Measurements from ENCODE around the gene PRKD2. TPM values are rescaled to one million over a fixed set of nuclear protein-coding genes. Genes with fewer than 3 reads are reported as not detected.

The PRKD2 gene
- total and polyA plus RNA-seq, 11 donors = 8.4 to 32.8 (median 12.1) TPM

- TF ChIP-seq POLR2A (IDR thresholded peaks at IDR 0.05) = no peak
- no peak for TF ChIP-seq CTCF (IDR thresholded peaks at IDR 0.05)
- H3K4me3 ChIP-seq = no peak overlapping the region
- intact Hi-C loops (cut with DNase I) = no loop called here
- H3K27ac ChIP-seq = peak overlapping the region in 10 of 12 donors; percentile 67 to 88 (median 79)
- H3K4me1 ChIP-seq = peaks cover 0 to 58% (median 34%) of the 10 kb centered on the region in 12 donors
- ATAC-seq (no peak), DNase-seq (peak in 2 of 5 donors; percentile 24 to 60)
- H3K27me3 ChIP-seq = no peaks in the 10 kb centered on the region
- no peaks in the 10 kb centered on the region for H3K9me3 ChIP-seq
- H3K36me3 ChIP-seq = no peaks in the 10 kb centered on the region
- WGBS, 4 donors = 41 to 55% (median 48%) methylated on average over 14 of the region's 14 CpGs
Observed at GRCh38 chr19:46626446-46626845, 90.5 kb downstream of the PRKD2 start.

- ATAC-seq (peak in 1 of 4 donors; percentile 4), DNase-seq (peak in 2 of 5 donors; percentile 51 to 58)
- H3K4me1 ChIP-seq = peaks cover 0 to 60% (median 37%) of the 10 kb centered on the region in 12 donors
- intact Hi-C loops (cut with DNase I) = no loop called here
- H3K9me3 ChIP-seq = no peaks in the 10 kb centered on the region
- WGBS, 4 donors = 57 to 78% (median 72%) methylated on average over 9 to 12 of the region's 12 CpGs
- H3K4me3 ChIP-seq = peak overlapping the region in 1 of 12 donors; percentile 7
- no peaks in the 10 kb centered on the region for H3K27me3 ChIP-seq
- peak overlapping the region; percentile 23 to 88 (median 77) for H3K27ac ChIP-seq
- TF ChIP-seq POLR2A (IDR thresholded peaks at IDR 0.05) = no peak
- no peak for TF ChIP-seq CTCF (IDR thresholded peaks at IDR 0.05)
- no peaks in the 10 kb centered on the region for H3K36me3 ChIP-seq
Observed at GRCh38 chr19:46625731-46626130, 91.2 kb downstream of the PRKD2 start.

GRCh38 chr19:46624958-46625661 is 91.8 kb downstream of the PRKD2 start, which contains the start of gene PTGIR:
TSS of gene PTGIR (minus strand) at chr19:46625089. CDS start at chr19:46624225, 864 bp downstream.
- ATAC-seq = peak; percentile 63 to 82 (median 78)
- intact Hi-C loops (cut with DNase I) = no loop called here
- peak; percentile 81 to 87 (median 84) for DNase-seq
- Histone ChIP-seq H3K27ac (peak within 1 kb of the TSS; percentile 23 to 88 (median 77)), H3K27me3 (no peaks in the 10 kb centered on the region), H3K4me3 (peak within 1 kb of the TSS in 11 of 12 donors; percentile 8 to 54 (median 43)), H3K36me3 (no peaks in the 10 kb centered on the region), H3K4me1 (peaks cover 0 to 66% (median 41%) of the 10 kb centered on the region in 12 donors), H3K9me3 (no peaks in the 10 kb centered on the region)
- whole genome bisulfite sequencing, 4 donors = 34 to 51% (median 45%) methylated on average over 13 of the region's 13 CpGs
- TF ChIP-seq POLR2A (IDR thresholded peaks at IDR 0.05) (peak in 1 of 2 donors; percentile 59), CTCF (IDR thresholded peaks at IDR 0.05) (no peak)

MicroRNAs encoded within 50 kb of the gene (microRNA counts, 767-probe panel; counts per million panel counts)
- microRNA hsa-miR-320e = 2,165 to 2,284 counts per million in 2 donors

Small RNA genes lying within 50 kb of the gene (microRNA-seq; reads per million reads assigned to microRNA genes)
- 0.77 to 4.5 (median 2.5) reads per million in 4 donors for gene MIR320E

Other genes starting within 250 kb of the PRKD2 start
- gene PNMA8A, start 245.6 kb downstream of the PRKD2 start, total RNA-seq = 10 to 100 TPM in 3 of 9 donors, 1 to 10 TPM in 6; 2.1 to 12.1 (median 9.3) TPM
- 1 to 10 TPM; 3.2 to 6.0 TPM for gene PNMA8A, start 245.6 kb downstream of the PRKD2 start, polyA plus RNA-seq
- 1 to 10 TPM in 2 of 9 donors, under 1 TPM in 7; 0.38 to 1.1 (median 0.69) TPM for gene PNMA8B, start 221.2 kb downstream of the PRKD2 start, total RNA-seq
- gene PNMA8B, start 221.2 kb downstream of the PRKD2 start, polyA plus RNA-seq = under 1 TPM; 0.27 to 0.69 TPM
- 100 to 1,000 TPM; 204 to 417 (median 283) TPM for gene CALM3, start 115.8 kb downstream of the PRKD2 start, total RNA-seq
- gene CALM3, start 115.8 kb downstream of the PRKD2 start, polyA plus RNA-seq = 100 to 1,000 TPM; 290 to 302 TPM
- gene PTGIR, start 92.0 kb downstream of the PRKD2 start, total RNA-seq = 10 to 100 TPM in 2 of 9 donors, 1 to 10 TPM in 7; 2.1 to 16.7 (median 4.9) TPM
- gene PTGIR, start 92.0 kb downstream of the PRKD2 start, polyA plus RNA-seq = 1 to 10 TPM; 2.7 to 5.2 TPM
- not detected for gene GNG8, start 80.9 kb downstream of the PRKD2 start, total RNA-seq
- not detected for gene GNG8, start 80.9 kb downstream of the PRKD2 start, polyA plus RNA-seq
- gene DACT3, start 55.9 kb downstream of the PRKD2 start, total RNA-seq = 10 to 100 TPM in 7 of 9 donors, 1 to 10 TPM in 2; 8.8 to 23.4 (median 15.1) TPM
- 1 to 10 TPM; 2.4 to 9.1 TPM for gene DACT3, start 55.9 kb downstream of the PRKD2 start, polyA plus RNA-seq
- gene FKRP, start 28.9 kb upstream of the PRKD2 start, total RNA-seq = 10 to 100 TPM; 13.9 to 25.1 (median 19.8) TPM
- gene FKRP, start 28.9 kb upstream of the PRKD2 start, polyA plus RNA-seq = 10 to 100 TPM; 14.4 to 20.7 TPM
- 10 to 100 TPM; 41.0 to 93.6 (median 53.7) TPM for gene STRN4, start 29.3 kb upstream of the PRKD2 start, total RNA-seq
- gene STRN4, start 29.3 kb upstream of the PRKD2 start, polyA plus RNA-seq = 10 to 100 TPM; 42.2 to 89.6 TPM
- 10 to 100 TPM in 4 of 9 donors, 1 to 10 TPM in 5; 3.7 to 22.4 (median 8.9) TPM for gene SLC1A5, start 71.5 kb upstream of the PRKD2 start, total RNA-seq
- 10 to 100 TPM in 1 of 2 donors, 1 to 10 TPM in 1; 3.8 to 21.5 TPM for gene SLC1A5, start 71.5 kb upstream of the PRKD2 start, polyA plus RNA-seq
- 100 to 1,000 TPM in 2 of 9 donors, 10 to 100 TPM in 7; 75.3 to 148 (median 84.5) TPM for gene AP2S1, start 133.7 kb upstream of the PRKD2 start, total RNA-seq
- 100 to 1,000 TPM in 1 of 2 donors, 10 to 100 TPM in 1; 85.8 to 166 TPM for gene AP2S1, start 133.7 kb upstream of the PRKD2 start, polyA plus RNA-seq
- gene ARHGAP35, start 143.9 kb upstream of the PRKD2 start, total RNA-seq = 10 to 100 TPM; 59.5 to 91.0 (median 77.2) TPM
- 10 to 100 TPM; 34.8 to 68.1 TPM for gene ARHGAP35, start 143.9 kb upstream of the PRKD2 start, polyA plus RNA-seq

All from heart left ventricle (tissue), 16 donors.